Stomach (tissue), 9 donors: ENCODE measurements around the gene SGMS1. TPM values are rescaled to one million over a fixed set of nuclear protein-coding genes. Genes with fewer than 3 reads are reported as not detected.

ENCODE experiments used
- DNase-seq, 2 donors: peaks; one replicate each; pipeline versions ENCODE4 v3.0.0 to v3.0.0-alpha.2; 2013 to 2019
- H3K27ac ChIP-seq, 5 donors: fragments of 200-600 bp in 4 of 5; sonication (generic) in 4 of 5; one replicate each; pipeline ENCODE4 v1.5.1; 2013 to 2019; ENCODE audit warnings: mild to moderate bottlenecking in 1 of 5, moderate library complexity in 1 of 5
- H3K27me3 ChIP-seq, 3 donors: fragments of 200-600 bp; sonication (generic); one replicate each; pipeline ENCODE4 v1.5.1; 2017 to 2019; ENCODE audit warnings: mixed run types in 1 of 3
- H3K36me3 ChIP-seq, 4 donors: fragments of 200-600 bp; sonication (generic); 1 replicate in 3 of 4; 2 replicates in 1 of 4; pipeline ENCODE4 v1.5.1; 2016 to 2019
- H3K4me1 ChIP-seq, 4 donors: fragments of 200-600 bp; sonication (generic); one replicate each; pipeline ENCODE4 v1.5.1; 2016 to 2019
- H3K4me3 ChIP-seq, 4 donors: fragments of 200-600 bp; sonication (generic) in 3 of 4; one replicate each; pipeline ENCODE4 v1.5.1; 2016 to 2019; ENCODE audit warnings: mild to moderate bottlenecking in 1 of 4
- H3K9me3 ChIP-seq, 4 donors: fragments of 200-600 bp; sonication (generic); one replicate each; pipeline ENCODE4 v1.5.1; 2016 to 2019
- EP300 ChIP-seq: sonication (generic); formaldehyde crosslinking; IDR thresholded peaks from one replicate; pipeline ENCODE4 v1.6.1; 2017; ENCODE audit warnings: antibody characterized with exemption
- POLR2A ChIP-seq, 4 donors: fragments of 450-650 bp; IDR thresholded peaks; one replicate each; pipeline ENCODE4 v1.6.1; 2016; ENCODE audit warnings: antibody characterized with exemption in 4 of 4, control low read depth in 2 of 4, mild to moderate bottlenecking in 1 of 4, moderate library complexity in 1 of 4
- POLR2AphosphoS5 ChIP-seq, 3 donors: sonication (generic); formaldehyde crosslinking; IDR thresholded peaks; one replicate each; pipeline ENCODE4 v1.6.1; 2016; ENCODE audit warnings: antibody characterized with exemption in 3 of 3
- WGBS, 5 donors: extraction: QIAGEN DNeasy Blood & Tissue Kit in 3 of 5; methylation state at CpG; one replicate each; pipeline versions ENCODE4 v1.1.5 to v1.1.7; 2013 to 2018; 5-methylcytosine and 5-hydroxymethylcytosine counted together
- intact Hi-C: fragments of 100-400 bp; cut with DNase I; formaldehyde crosslinking; loops from one replicate; pipeline ENCODE4 v1.15.1; 2023; ENCODE audit warnings: low total_unique reads
- polyA plus RNA-seq, 3 donors: library from polyadenylated mRNA; stranded (reverse); fragments of 200-250 nt; gene quantifications; one replicate each; pipeline ENCODE4 v1.2.3, GENCODE V29; 2013
- total RNA-seq, 5 donors: library from RNA; depleted of rRNA; stranded (reverse); fragments of >200 nt; gene quantifications; one replicate each; pipeline versions ENCODE4 v1.1.0 to v1.2.3, GENCODE V29; 2014 to 2016
- TF ChIP-seq, protein P1 (sequence below), 7 experiments: fragments of 450-650 bp in 4 of 7; fragments of 200-600 bp in 3 of 7; sonication (generic) in 3 of 7; IDR thresholded peaks; one replicate each; pipeline ENCODE4 v1.5.1; 2016 to 2019; ENCODE audit warnings: antibody characterized with exemption in 7 of 7, control low read depth in 2 of 7, mild to moderate bottlenecking in 1 of 7
- donor health status: healthy with polysubstance abuse.
- donor health status: Bipolar disorder and iron deficiency.
- donor health status: healthy.

The SGMS1 gene
- total and polyA plus RNA-seq, 8 donors = 6.2 to 229 (median 49.6) TPM

DNA sequence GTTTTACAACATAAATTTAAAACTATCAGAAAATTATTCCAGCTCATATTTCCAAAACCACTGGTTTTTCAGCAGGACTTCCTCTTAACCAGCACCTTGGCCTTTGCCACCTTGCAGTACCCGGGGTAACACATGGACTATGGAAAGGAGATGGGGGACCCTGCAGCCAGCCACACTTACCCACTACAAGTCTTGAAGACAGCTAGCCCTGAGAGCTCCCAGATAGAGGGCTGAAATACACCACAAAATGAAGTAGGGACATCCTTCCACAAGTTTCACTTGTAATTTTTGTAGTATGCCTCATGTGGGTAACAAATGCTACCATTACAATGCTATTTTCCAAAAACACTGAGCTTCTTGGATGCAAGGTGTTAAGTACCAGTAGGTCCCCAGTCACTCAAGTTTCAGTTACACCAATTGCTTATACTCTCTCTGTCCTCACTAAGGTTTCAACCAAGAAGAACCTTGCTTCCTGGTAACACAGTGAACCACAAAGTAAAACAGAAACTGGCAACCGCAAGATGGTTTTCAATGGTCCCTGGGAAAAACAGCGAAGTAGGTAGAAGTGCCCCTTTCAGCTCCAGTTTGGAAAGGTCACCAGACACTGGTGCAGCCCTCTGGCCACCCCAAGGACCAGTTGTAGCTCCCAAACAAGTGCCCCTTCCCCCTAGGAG is 110.9 kb downstream of the SGMS1 start:
- peaks cover 18 to 56% (median 41%) of the 10 kb centered on the region in 4 donors for H3K4me1 ChIP-seq
- WGBS, 5 donors = 82 to 93% (median 86%) methylated on average over 3 of the region's 3 CpGs
- peak overlapping the region in 2 of 5 donors; percentile 36 to 62 for H3K27ac ChIP-seq
- no peaks in the 10 kb centered on the region for H3K27me3 ChIP-seq
- DNase-seq = no peak
- H3K9me3 ChIP-seq = no peaks in the 10 kb centered on the region
- no peaks in the 10 kb centered on the region for H3K36me3 ChIP-seq
- intact Hi-C loops = no loop called here
- no peak overlapping the region for H3K4me3 ChIP-seq
- TF ChIP-seq, protein P1, sequence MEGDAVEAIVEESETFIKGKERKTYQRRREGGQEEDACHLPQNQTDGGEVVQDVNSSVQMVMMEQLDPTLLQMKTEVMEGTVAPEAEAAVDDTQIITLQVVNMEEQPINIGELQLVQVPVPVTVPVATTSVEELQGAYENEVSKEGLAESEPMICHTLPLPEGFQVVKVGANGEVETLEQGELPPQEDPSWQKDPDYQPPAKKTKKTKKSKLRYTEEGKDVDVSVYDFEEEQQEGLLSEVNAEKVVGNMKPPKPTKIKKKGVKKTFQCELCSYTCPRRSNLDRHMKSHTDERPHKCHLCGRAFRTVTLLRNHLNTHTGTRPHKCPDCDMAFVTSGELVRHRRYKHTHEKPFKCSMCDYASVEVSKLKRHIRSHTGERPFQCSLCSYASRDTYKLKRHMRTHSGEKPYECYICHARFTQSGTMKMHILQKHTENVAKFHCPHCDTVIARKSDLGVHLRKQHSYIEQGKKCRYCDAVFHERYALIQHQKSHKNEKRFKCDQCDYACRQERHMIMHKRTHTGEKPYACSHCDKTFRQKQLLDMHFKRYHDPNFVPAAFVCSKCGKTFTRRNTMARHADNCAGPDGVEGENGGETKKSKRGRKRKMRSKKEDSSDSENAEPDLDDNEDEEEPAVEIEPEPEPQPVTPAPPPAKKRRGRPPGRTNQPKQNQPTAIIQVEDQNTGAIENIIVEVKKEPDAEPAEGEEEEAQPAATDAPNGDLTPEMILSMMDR (IDR thresholded peaks at IDR 0.05) = no peak
- TF ChIP-seq POLR2A (IDR thresholded peaks at IDR 0.05) (no peak), POLR2AphosphoS5 (IDR thresholded peaks at IDR 0.05) (no peak), EP300 (no peak)

- H3K4me1 ChIP-seq = peaks cover 18 to 62% (median 44%) of the 10 kb centered on the region in 4 donors
- H3K36me3 ChIP-seq = no peaks in the 10 kb centered on the region
- TF ChIP-seq POLR2A (IDR thresholded peaks at IDR 0.05) (no peak), POLR2AphosphoS5 (IDR thresholded peaks at IDR 0.05) (no peak), EP300 (no peak)
- TF ChIP-seq, protein P1 (IDR thresholded peaks at IDR 0.05) = no peak
- H3K9me3 ChIP-seq = no peaks in the 10 kb centered on the region
- DNase-seq = no peak
- WGBS, 5 donors = 64 to 76% (median 70%) methylated on average over 1 of the region's 1 CpG
- intact Hi-C loops = no loop called here
- H3K27me3 ChIP-seq = no peaks in the 10 kb centered on the region
- peak overlapping the region in 2 of 5 donors; percentile 36 to 62 for H3K27ac ChIP-seq
- no peak overlapping the region for H3K4me3 ChIP-seq
Observed at GRCh38 chr10:50512214-50512595, 111.6 kb downstream of the SGMS1 start.

- peaks cover 18 to 66% (median 44%) of the 10 kb centered on the region in 4 donors for H3K4me1 ChIP-seq
- DNase-seq = no peak
- H3K9me3 ChIP-seq = no peaks in the 10 kb centered on the region
- H3K36me3 ChIP-seq = no peaks in the 10 kb centered on the region
- intact Hi-C loops = no loop called here
- peak overlapping the region in 3 of 5 donors; percentile 36 to 62 (median 43) for H3K27ac ChIP-seq
- H3K4me3 ChIP-seq = no peak overlapping the region
- WGBS, 5 donors = 55 to 70% (median 64%) methylated on average over 5 of the region's 5 CpGs
- H3K27me3 ChIP-seq = no peaks in the 10 kb centered on the region
- TF ChIP-seq POLR2AphosphoS5 (IDR thresholded peaks at IDR 0.05) = peak in 2 of 3 donors; percentile 38 to 40
- no peak for TF ChIP-seq POLR2A (IDR thresholded peaks at IDR 0.05)
Observed at GRCh38 chr10:50511492-50512213, 112.1 kb downstream of the SGMS1 start.

DNA sequence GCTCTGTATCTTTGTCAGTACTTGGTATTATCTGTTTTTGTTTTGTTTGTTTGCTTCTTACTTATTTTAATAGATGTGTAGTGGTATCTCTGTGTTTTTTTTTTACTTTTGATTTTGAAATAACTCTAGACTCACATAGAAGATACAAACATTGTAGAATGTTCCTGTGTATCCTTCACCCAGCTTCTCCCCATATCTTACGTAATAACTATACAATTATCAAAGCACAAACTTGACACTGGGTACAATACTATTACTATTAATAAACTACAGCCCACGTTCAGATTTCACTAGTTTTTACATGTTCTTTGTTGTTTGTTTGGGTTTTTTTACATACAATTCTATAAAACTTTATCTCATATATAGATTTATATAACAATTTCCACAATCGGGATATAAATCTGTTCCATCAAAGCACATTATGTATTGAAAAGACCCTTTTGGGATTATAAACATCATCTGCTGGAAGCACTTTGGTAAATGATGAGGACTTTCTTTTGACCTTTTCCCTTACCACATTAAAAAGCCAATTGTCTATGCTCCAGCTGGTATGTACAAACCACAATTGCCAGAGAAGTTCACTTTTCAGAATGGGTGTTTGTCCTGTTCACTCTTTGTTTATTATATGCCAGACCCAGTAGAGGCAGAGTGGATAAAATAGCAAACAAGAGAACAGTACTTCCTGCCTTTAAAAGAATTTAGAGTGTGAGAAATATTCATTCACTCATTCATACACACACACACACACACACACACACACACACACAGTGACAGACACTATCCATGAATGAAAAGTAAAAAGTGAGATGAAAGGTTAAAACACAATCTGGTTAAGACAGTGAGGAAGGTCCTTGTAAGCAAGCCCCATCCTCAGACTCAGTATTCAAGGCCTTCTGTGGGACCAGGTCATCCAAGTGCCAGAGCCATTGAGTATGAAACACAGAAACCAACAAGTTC is 113.0 kb downstream of the SGMS1 start:
- 65 to 76% (median 71%) methylated on average over 3 of the region's 3 CpGs for WGBS, 5 donors
- Histone ChIP-seq H3K27me3 (no peaks in the 10 kb centered on the region), H3K36me3 (no peaks in the 10 kb centered on the region), H3K27ac (peak overlapping the region in 2 of 5 donors; percentile 36 to 59), H3K4me1 (peaks cover 18 to 69% (median 44%) of the 10 kb centered on the region in 4 donors), H3K9me3 (no peaks in the 10 kb centered on the region), H3K4me3 (no peak overlapping the region)
- TF ChIP-seq EP300 = no peak
- TF ChIP-seq, protein P1 (IDR thresholded peaks at IDR 0.05) = no peak
- TF ChIP-seq POLR2AphosphoS5 (IDR thresholded peaks at IDR 0.05) = no peak
- TF ChIP-seq POLR2A (IDR thresholded peaks at IDR 0.05) = no peak
- DNase-seq = no peak
- intact Hi-C loops = no loop called here
